ENCODE results near the gene NF1. TPM values are rescaled to one million over a fixed set of nuclear protein-coding genes. Genes with fewer than 3 reads are reported as not detected.

The NF1 gene
- polyA plus RNA-seq, 4 donors: 32.1 to 45.4 (median 39.9) TPM

DNA sequence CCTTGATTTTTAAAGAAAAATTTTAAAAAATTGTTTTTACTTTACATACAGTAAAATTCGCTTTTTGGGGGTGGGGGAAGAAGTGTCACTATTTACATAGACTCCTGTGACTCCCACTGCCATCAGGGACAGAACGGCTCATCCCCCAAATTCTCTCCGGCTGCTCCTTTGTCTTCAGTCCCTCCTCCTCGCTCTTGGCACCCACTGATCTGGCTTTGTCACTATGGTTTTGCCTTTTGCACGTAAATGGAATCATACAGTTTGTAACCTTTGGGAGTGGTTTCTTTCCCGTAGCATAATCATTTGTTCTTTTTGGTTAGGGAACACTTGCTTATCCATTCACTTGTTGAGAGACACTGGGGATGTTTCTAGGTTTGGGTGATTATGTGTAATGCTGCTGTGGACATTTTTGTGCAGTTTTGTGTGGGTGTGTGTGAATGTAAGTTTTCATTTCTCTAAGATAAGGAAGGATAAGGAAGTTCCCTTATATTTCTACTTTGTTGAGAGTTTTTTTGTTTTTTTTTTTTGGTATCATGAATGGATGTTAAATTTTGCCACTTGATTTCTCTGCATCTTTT, 324.1 kb downstream of the NF1 start:
- DNase-seq (ENCODE audit: low read depth in 4 of 4, low spot score in 2 of 4): no peak

DNA sequence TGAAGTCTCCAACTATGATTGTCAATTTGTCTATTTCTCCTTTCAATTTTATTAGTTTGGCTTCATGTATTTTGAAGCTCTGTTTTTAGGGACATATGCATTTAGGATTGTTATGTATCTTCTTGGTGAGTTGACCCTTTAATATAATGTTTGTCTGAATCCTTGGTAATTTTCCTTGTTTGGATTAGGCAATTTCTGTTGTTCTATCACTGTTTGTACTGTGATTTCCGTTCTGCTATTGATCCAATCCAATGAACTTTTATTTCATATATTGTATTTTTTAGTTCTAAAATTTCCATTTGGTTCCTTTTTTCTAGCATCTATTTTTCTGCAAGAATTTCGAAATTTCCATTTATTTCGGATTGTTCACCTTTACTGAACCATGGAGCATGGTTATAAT, 327.7 kb downstream of the NF1 start:
- DNase-seq (ENCODE audit: low read depth in 4 of 4, low spot score in 2 of 4): no peak

DNA sequence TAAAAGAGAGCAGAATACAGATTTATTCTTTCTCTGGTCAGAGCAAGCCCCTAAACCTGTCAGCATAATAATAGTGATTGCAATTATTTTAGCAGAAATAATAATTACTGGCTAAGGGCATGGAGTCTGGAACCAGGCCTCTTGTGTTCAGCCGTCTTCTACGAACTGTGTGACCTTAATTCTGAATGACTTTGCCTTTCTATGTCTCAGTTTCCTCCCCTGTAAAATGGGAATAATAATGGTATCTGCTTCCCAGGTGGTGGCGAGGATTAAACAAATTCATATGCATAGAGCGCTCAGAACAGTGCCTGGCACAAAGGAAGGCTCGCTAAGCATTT, 330.1 kb downstream of the NF1 start:
- DNase-seq (ENCODE audit: low read depth in 4 of 4, low spot score in 2 of 4): no peak

DNA sequence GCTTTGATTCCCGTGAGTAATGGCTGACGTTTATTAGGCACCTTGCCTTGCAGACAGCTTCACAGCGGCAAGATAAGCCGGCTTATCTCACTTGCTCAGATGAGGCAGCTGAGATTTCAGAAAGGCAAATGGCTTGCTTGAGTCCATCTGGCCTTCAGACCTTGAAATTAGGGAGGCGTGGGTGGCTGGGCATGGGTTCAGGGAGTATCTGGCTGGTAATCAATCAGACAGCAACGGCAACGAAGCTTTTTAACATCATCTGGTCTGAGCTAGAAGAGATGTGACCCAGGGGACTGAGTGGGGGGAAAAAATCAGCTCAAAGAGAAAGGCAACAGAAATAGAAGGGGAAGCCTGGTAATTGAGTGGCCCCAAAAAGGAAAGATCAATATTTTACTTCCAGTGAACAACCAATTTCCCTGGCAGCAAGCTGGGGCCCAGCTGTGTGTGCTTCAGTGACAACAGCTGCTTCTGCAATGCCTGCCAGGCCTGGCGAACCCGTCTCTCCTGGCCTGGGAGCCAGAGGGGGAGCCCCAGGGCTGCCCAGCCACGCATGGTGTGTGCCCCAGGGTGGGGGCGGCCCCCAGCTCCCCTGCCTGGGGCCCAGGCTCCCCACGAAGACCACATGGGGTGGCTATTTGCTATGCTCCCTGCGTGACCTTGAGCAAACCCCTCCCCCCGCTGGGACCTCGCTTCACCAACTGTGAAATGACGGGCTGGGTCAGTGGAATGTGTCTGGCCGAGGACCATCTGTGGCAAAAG, 330.7 kb downstream of the NF1 start:
- no peak for DNase-seq (ENCODE audit: low read depth in 4 of 4, low spot score in 2 of 4)

Other genes with a start within 250 kb of the NF1 start
- gene TEFM, start 188.7 kb upstream of the NF1 start, polyA plus RNA-seq (ENCODE audit: insufficient read length in 4 of 4): 10 to 100 TPM; 20.4 to 26.7 (median 24.8) TPM
- gene ADAP2, start 173.0 kb upstream of the NF1 start, polyA plus RNA-seq (ENCODE audit: insufficient read length in 4 of 4): 1 to 10 TPM; 2.9 to 4.6 (median 3.5) TPM
- gene RNF135, start 123.9 kb upstream of the NF1 start, polyA plus RNA-seq (ENCODE audit: insufficient read length in 4 of 4): 10 to 100 TPM; 18.6 to 19.8 (median 18.8) TPM
- under 1 TPM in 3 of 4 donors, not detected in 1; 0.11 to 0.69 (median 0.33) TPM for gene OMG, start 202.3 kb downstream of the NF1 start, polyA plus RNA-seq (ENCODE audit: insufficient read length in 4 of 4)
- 1 to 10 TPM in 3 of 4 donors, under 1 TPM in 1; 0.99 to 3.3 (median 2.4) TPM for gene EVI2B, start 219.1 kb downstream of the NF1 start, polyA plus RNA-seq (ENCODE audit: insufficient read length in 4 of 4)
- gene EVI2A, start 226.6 kb downstream of the NF1 start, polyA plus RNA-seq (ENCODE audit: insufficient read length in 4 of 4): 1 to 10 TPM; 1.1 to 2.0 (median 1.3) TPM

All from left renal cortex interstitium (tissue), 4 donors.